Esophagus muscularis mucosa (tissue), 4 donors: Measurements from ENCODE around the gene NEURL3.
A peak's percentile ranks its signal among the peaks of the same experiment; 100 is the strongest.

ENCODE experiments used
- EP300 ChIP-seq: sonication (generic); formaldehyde crosslinking; IDR thresholded peaks from one replicate; pipeline ENCODE4 v1.6.1; 2017; ENCODE audit warnings: antibody characterized with exemption
- POLR2AphosphoS5 ChIP-seq, 2 donors: sonication (generic); formaldehyde crosslinking; IDR thresholded peaks; one replicate each; pipeline ENCODE4 v1.6.1; 2017; ENCODE audit warnings: antibody characterized with exemption in 2 of 2
- TF ChIP-seq, protein P1 (sequence below), 3 experiments: fragments of 200-600 bp in 2 of 3; fragments of 450-650 bp in 1 of 3; sonication (generic) in 2 of 3; IDR thresholded peaks; one replicate each; pipeline ENCODE4 v1.5.1; 2017 to 2019; ENCODE audit warnings: antibody characterized with exemption in 3 of 3, mild to moderate bottlenecking in 2 of 3, moderate library complexity in 1 of 3

DNA sequence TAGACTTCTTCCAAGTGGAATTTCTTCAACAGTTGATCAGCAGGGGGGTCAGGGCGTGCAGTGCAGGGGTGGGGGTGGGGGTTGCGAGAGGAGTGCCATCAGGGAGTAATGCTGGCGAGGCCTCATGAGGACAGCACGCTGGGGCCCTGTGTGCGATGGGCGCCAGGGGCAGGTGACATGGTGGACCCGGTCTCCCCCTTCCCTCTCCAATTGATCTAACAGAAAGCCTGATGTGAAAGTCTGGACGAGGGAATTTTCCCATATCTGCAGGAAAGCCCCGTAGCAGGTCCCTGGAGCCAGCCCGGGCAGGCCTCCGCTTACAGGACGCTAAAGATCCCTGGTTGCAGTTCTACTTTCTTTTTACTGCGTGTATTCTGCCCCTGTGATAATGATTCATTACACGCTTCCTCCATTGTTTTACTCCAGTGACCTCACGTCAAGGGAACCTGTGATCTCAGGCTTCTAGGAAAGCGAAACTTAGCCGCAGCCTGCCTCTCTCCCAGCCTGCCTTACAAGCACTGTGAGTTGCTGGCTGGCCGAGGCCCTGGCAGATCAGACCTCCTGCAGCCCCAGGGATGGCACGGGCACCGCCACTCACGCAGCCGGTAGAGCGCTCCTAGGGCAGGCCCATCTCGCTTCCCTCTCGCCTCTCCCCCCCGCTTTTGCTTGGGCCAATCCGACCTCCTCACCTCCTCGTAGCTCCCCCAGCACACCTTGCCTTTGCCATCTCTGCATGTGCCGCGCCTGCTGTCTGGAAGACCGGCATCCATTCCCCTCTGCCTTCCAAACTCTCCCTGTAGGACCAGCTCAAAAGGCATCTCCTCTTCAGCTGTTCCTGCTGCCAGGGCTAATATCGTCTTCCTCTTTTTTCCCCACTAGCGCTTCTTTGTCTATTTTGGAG lies 19.2 kb downstream of the NEURL3 start:
- TF ChIP-seq EP300: no peak
- TF ChIP-seq POLR2AphosphoS5 (IDR thresholded peaks at IDR 0.05): peak; percentile 80 to 85
- TF ChIP-seq, protein P1, sequence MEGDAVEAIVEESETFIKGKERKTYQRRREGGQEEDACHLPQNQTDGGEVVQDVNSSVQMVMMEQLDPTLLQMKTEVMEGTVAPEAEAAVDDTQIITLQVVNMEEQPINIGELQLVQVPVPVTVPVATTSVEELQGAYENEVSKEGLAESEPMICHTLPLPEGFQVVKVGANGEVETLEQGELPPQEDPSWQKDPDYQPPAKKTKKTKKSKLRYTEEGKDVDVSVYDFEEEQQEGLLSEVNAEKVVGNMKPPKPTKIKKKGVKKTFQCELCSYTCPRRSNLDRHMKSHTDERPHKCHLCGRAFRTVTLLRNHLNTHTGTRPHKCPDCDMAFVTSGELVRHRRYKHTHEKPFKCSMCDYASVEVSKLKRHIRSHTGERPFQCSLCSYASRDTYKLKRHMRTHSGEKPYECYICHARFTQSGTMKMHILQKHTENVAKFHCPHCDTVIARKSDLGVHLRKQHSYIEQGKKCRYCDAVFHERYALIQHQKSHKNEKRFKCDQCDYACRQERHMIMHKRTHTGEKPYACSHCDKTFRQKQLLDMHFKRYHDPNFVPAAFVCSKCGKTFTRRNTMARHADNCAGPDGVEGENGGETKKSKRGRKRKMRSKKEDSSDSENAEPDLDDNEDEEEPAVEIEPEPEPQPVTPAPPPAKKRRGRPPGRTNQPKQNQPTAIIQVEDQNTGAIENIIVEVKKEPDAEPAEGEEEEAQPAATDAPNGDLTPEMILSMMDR (IDR thresholded peaks at IDR 0.05): no peak
